ENCODE results near the gene OR6C68.
"Not testable (repeated sequence)": the region's sequence is repeated elsewhere in the genome, so short reads cannot be mapped to it uniquely, and the experiment has no call there.

The OR6C68 gene
- 0 reads per million in 9 experiments for total RNA-seq

- Mint-ChIP-seq H3K36me3 (ENCODE audit: insufficient read depth) (no peaks in the 10 kb centered on the region), H3K9me3 (no peaks in the 10 kb centered on the region), H3K27ac (no peak within 1 kb of the TSS), H3K27me3 (peaks cover 8 to 13% of the 10 kb centered on the region in 2 donors), H3K4me3 (no peak within 1 kb of the TSS), H3K4me1 (ENCODE audit: low read depth in 2 of 2) (no peaks in the 10 kb centered on the region)
- ATAC-seq (replicated peaks), result no peak
- no peak for DNase-seq
Observed at GRCh38 chr12:55492078-55492477, at the start of gene OR6C68. Gene OR6C68 (plus strand): TSS chr12:55492378. CDS start chr12:55492378, 0 bp downstream.

- Mint-ChIP-seq H3K36me3 (ENCODE audit: insufficient read depth) (no peaks in the 10 kb centered on the region), H3K9me3 (peaks cover 0 to 2% of the 10 kb centered on the region in 2 donors), H3K27ac (no peak within 1 kb of the TSS), H3K4me3 (no peak within 1 kb of the TSS), H3K4me1 (ENCODE audit: low read depth in 2 of 2) (no peaks in the 10 kb centered on the region), H3K27me3 (peaks cover 6 to 15% of the 10 kb centered on the region in 2 donors)
- no peak for DNase-seq
- no peak for ATAC-seq (replicated peaks)
Observed at GRCh38 chr12:55443776-55444175, 48.4 kb upstream of the OR6C68 start, which contains the start of gene OR6C2. Gene OR6C2 (plus strand): TSS chr12:55444076. CDS start chr12:55452214, 8,138 bp downstream.

- ATAC-seq (replicated peaks) (no peak), DNase-seq (no peak)
- Mint-ChIP-seq H3K36me3 (ENCODE audit: insufficient read depth) (no peaks in the 10 kb centered on the region), H3K27me3 (peaks cover 6 to 15% of the 10 kb centered on the region in 2 donors), H3K9me3 (peaks cover 0 to 2% of the 10 kb centered on the region in 2 donors), H3K4me3 (no peak overlapping the region), H3K4me1 (ENCODE audit: low read depth in 2 of 2) (no peaks in the 10 kb centered on the region), H3K27ac (no peak overlapping the region)
Observed at GRCh38 chr12:55445357-55445756, 46.8 kb upstream of the OR6C68 start.

GRCh38 chr12:55446326-55446725 lies 45.9 kb upstream of the OR6C68 start:
- no peaks in the 10 kb centered on the region for H3K36me3 Mint-ChIP-seq (ENCODE audit: insufficient read depth)
- no peaks in the 10 kb centered on the region for H3K4me1 Mint-ChIP-seq (ENCODE audit: low read depth in 2 of 2)
- ATAC-seq (replicated peaks), result no peak
- H3K4me3 Mint-ChIP-seq, result no peak overlapping the region
- H3K27ac Mint-ChIP-seq, result no peak overlapping the region
- peaks cover 6 to 17% of the 10 kb centered on the region in 2 donors for H3K27me3 Mint-ChIP-seq
- no peak for DNase-seq
- no peaks in the 10 kb centered on the region for H3K9me3 Mint-ChIP-seq

- H3K4me1 Mint-ChIP-seq (ENCODE audit: low read depth in 2 of 2), result no peaks in the 10 kb centered on the region
- peaks cover 17 to 20% of the 10 kb centered on the region in 2 donors for H3K27me3 Mint-ChIP-seq
- ATAC-seq (replicated peaks), result no peak
- no peak overlapping the region for H3K4me3 Mint-ChIP-seq
- H3K27ac Mint-ChIP-seq, result no peak overlapping the region
- no peaks in the 10 kb centered on the region for H3K36me3 Mint-ChIP-seq (ENCODE audit: insufficient read depth)
- no peak for DNase-seq
- H3K9me3 Mint-ChIP-seq, result no peaks in the 10 kb centered on the region
Observed at GRCh38 chr12:55448825-55449224, 43.4 kb upstream of the OR6C68 start.

- not testable (repeated sequence) for H3K4me1 Mint-ChIP-seq (ENCODE audit: low read depth in 2 of 2); DNase-seq; ATAC-seq (replicated peaks); H3K9me3 Mint-ChIP-seq; H3K4me3 Mint-ChIP-seq; H3K36me3 Mint-ChIP-seq (ENCODE audit: insufficient read depth); H3K27ac Mint-ChIP-seq
- H3K27me3 Mint-ChIP-seq, result peaks cover 34 to 59% of the 10 kb centered on the region in 2 donors
Observed at GRCh38 chr12:55464926-55465325, 27.3 kb upstream of the OR6C68 start.

GRCh38 chr12:55467836-55468235 lies 24.3 kb upstream of the OR6C68 start:
- peaks cover 28 to 45% of the 10 kb centered on the region in 2 donors for H3K27me3 Mint-ChIP-seq
- ATAC-seq (replicated peaks), result no peak
- no peaks in the 10 kb centered on the region for H3K36me3 Mint-ChIP-seq (ENCODE audit: insufficient read depth)
- H3K4me3 Mint-ChIP-seq, result no peak overlapping the region
- no peaks in the 10 kb centered on the region for H3K4me1 Mint-ChIP-seq (ENCODE audit: low read depth in 2 of 2)
- no peak overlapping the region for H3K27ac Mint-ChIP-seq
- DNase-seq, result no peak
- no peaks in the 10 kb centered on the region for H3K9me3 Mint-ChIP-seq

GRCh38 chr12:55469291-55469690 lies 22.9 kb upstream of the OR6C68 start:
- H3K36me3 Mint-ChIP-seq (ENCODE audit: insufficient read depth), result no peaks in the 10 kb centered on the region
- H3K27me3 Mint-ChIP-seq, result peaks cover 32 to 34% of the 10 kb centered on the region in 2 donors
- no peaks in the 10 kb centered on the region for H3K4me1 Mint-ChIP-seq (ENCODE audit: low read depth in 2 of 2)
- no peaks in the 10 kb centered on the region for H3K9me3 Mint-ChIP-seq
- no peak for ATAC-seq (replicated peaks)
- DNase-seq, result no peak
- no peak overlapping the region for H3K4me3 Mint-ChIP-seq
- H3K27ac Mint-ChIP-seq, result no peak overlapping the region

GRCh38 chr12:55470088-55470829 lies 21.9 kb upstream of the OR6C68 start, which contains the start of gene OR6C70:
Gene OR6C70 (minus strand): TSS chr12:55470138. CDS start chr12:55470138, 0 bp downstream.
- no peak within 1 kb of the TSS for H3K27ac Mint-ChIP-seq
- DNase-seq (no peak), ATAC-seq (replicated peaks) (no peak)
- H3K27me3 Mint-ChIP-seq, result peaks cover 25 to 34% of the 10 kb centered on the region in 2 donors
- no peaks in the 10 kb centered on the region for H3K4me1 Mint-ChIP-seq (ENCODE audit: low read depth in 2 of 2)
- H3K4me3 Mint-ChIP-seq, result no peak within 1 kb of the TSS
- no peaks in the 10 kb centered on the region for H3K9me3 Mint-ChIP-seq
- H3K36me3 Mint-ChIP-seq (ENCODE audit: insufficient read depth), result no peaks in the 10 kb centered on the region

GRCh38 chr12:55472264-55472663 lies 19.9 kb upstream of the OR6C68 start:
- Mint-ChIP-seq H3K9me3 (no peaks in the 10 kb centered on the region), H3K4me1 (ENCODE audit: low read depth in 2 of 2) (no peaks in the 10 kb centered on the region), H3K36me3 (ENCODE audit: insufficient read depth) (no peaks in the 10 kb centered on the region), H3K27me3 (peaks cover 25 to 30% of the 10 kb centered on the region in 2 donors), H3K4me3 (no peak overlapping the region), H3K27ac (no peak overlapping the region)
- no peak for DNase-seq
- no peak for ATAC-seq (replicated peaks)

- H3K36me3 Mint-ChIP-seq (ENCODE audit: insufficient read depth); H3K4me3 Mint-ChIP-seq; DNase-seq; H3K9me3 Mint-ChIP-seq; ATAC-seq (replicated peaks); H3K27ac Mint-ChIP-seq; H3K4me1 Mint-ChIP-seq (ENCODE audit: low read depth in 2 of 2): not testable (repeated sequence)
- peaks cover 31 to 34% of the 10 kb centered on the region in 2 donors for H3K27me3 Mint-ChIP-seq
Observed at GRCh38 chr12:55479136-55479535, 13.0 kb upstream of the OR6C68 start.

- ATAC-seq (replicated peaks); H3K4me3 Mint-ChIP-seq; H3K4me1 Mint-ChIP-seq (ENCODE audit: low read depth in 2 of 2); H3K9me3 Mint-ChIP-seq; H3K36me3 Mint-ChIP-seq (ENCODE audit: insufficient read depth); DNase-seq; H3K27ac Mint-ChIP-seq: not testable (repeated sequence)
- H3K27me3 Mint-ChIP-seq, result peaks cover 29 to 33% of the 10 kb centered on the region in 2 donors
Observed at GRCh38 chr12:55484284-55484683, 7.9 kb upstream of the OR6C68 start.

GRCh38 chr12:55495490-55495889 lies 3.3 kb downstream of the OR6C68 start:
- DNase-seq, result no peak
- Mint-ChIP-seq H3K27ac (no peak overlapping the region), H3K36me3 (ENCODE audit: insufficient read depth) (no peaks in the 10 kb centered on the region), H3K27me3 (peaks cover 13 to 16% of the 10 kb centered on the region in 2 donors), H3K4me1 (ENCODE audit: low read depth in 2 of 2) (no peaks in the 10 kb centered on the region), H3K4me3 (no peak overlapping the region), H3K9me3 (no peaks in the 10 kb centered on the region)
- ATAC-seq (replicated peaks), result no peak

GRCh38 chr12:55499231-55499630 lies 7.1 kb downstream of the OR6C68 start:
- DNase-seq, result no peak
- H3K36me3 Mint-ChIP-seq (ENCODE audit: insufficient read depth), result no peaks in the 10 kb centered on the region
- H3K27me3 Mint-ChIP-seq, result peaks cover 11 to 22% of the 10 kb centered on the region in 2 donors
- ATAC-seq (replicated peaks), result no peak
- no peak overlapping the region for H3K27ac Mint-ChIP-seq
- H3K4me1 Mint-ChIP-seq (ENCODE audit: low read depth in 2 of 2), result no peaks in the 10 kb centered on the region
- H3K9me3 Mint-ChIP-seq, result no peaks in the 10 kb centered on the region
- no peak overlapping the region for H3K4me3 Mint-ChIP-seq

All from effector memory CD8-positive, alpha-beta T cell (primary cell).